Measurements from ENCODE around the gene DAAM1. TPM values are rescaled to one million over a fixed set of nuclear protein-coding genes. Genes with fewer than 3 reads are reported as not detected.

DAAM1 gene
- polyA plus RNA-seq, 1 donor (not counting 4 experiments of a cell fraction or from before 2014, with no cell fraction given), result 44.6 TPM

- no peak overlapping the region for H3K4me3 ChIP-seq (ENCODE audit: control insufficient read depth in 2 of 3, extremely low read depth in 1 of 3, insufficient read depth in 2 of 3, low read depth in 1 of 3, low read length in 3 of 3)
- dilution Hi-C loops (cut with MboI; ENCODE audit: extremely low pct_ligation_motif_present, low sequenced_read_pairs), result no loop called here
Observed at GRCh38 chr14:59181791-59182190, 6.7 kb upstream of the DAAM1 start.

GRCh38 chr14:59182641-59183040, 5.8 kb upstream of the DAAM1 start:
- Histone ChIP-seq H3K4me1 (ENCODE audit: control insufficient read depth, extremely low read depth, insufficient read depth, low read length) (peaks cover 10% of the 10 kb centered on the region), H2AFZ (ENCODE audit: control insufficient read depth, low read length) (no peak overlapping the region)
- dilution Hi-C loops (cut with MboI; ENCODE audit: extremely low pct_ligation_motif_present, low sequenced_read_pairs), result no loop called here

More at GRCh38 chr14:59181791-59182190, 6.7 kb upstream of the DAAM1 start:
- Histone ChIP-seq H3K4me1 (ENCODE audit: control insufficient read depth, extremely low read depth, insufficient read depth, low read length) (peaks cover 10% of the 10 kb centered on the region), H4K20me1 (ENCODE audit: control insufficient read depth, extremely low read depth, insufficient read depth, low read length) (no peaks in the 10 kb centered on the region), H3K36me3 (ENCODE audit: control insufficient read depth in 2 of 2, extremely low read depth in 1 of 2, insufficient read depth in 2 of 2, low read length in 2 of 2) (no peaks in the 10 kb centered on the region), H2AFZ (ENCODE audit: control insufficient read depth, low read length) (no peak overlapping the region), H3K27ac (ENCODE audit: control insufficient read depth, insufficient read depth, low read length) (no peak overlapping the region), H3K9ac (ENCODE audit: control insufficient read depth, extremely low read depth, insufficient read depth, low read length) (no peak overlapping the region), H3K27me3 (ENCODE audit: control insufficient read depth, extremely low read depth, insufficient read depth, low read length) (no peaks in the 10 kb centered on the region), H3K9me3 (ENCODE audit: control insufficient read depth, low read depth, low read length) (no peaks in the 10 kb centered on the region), H3K4me2 (ENCODE audit: control insufficient read depth, extremely low read depth, insufficient read depth, low read depth, low read length) (no peak overlapping the region), H3K79me2 (ENCODE audit: control insufficient read depth, insufficient read depth, low read length) (no peaks in the 10 kb centered on the region), H3K9me1 (ENCODE audit: control insufficient read depth, extremely low read depth, insufficient read depth, low read length) (no peaks in the 10 kb centered on the region)
- FAIRE-seq (no peak), DNase-seq (ENCODE audit: low read depth, low spot score) (no peak)
- TF ChIP-seq, protein P1, sequence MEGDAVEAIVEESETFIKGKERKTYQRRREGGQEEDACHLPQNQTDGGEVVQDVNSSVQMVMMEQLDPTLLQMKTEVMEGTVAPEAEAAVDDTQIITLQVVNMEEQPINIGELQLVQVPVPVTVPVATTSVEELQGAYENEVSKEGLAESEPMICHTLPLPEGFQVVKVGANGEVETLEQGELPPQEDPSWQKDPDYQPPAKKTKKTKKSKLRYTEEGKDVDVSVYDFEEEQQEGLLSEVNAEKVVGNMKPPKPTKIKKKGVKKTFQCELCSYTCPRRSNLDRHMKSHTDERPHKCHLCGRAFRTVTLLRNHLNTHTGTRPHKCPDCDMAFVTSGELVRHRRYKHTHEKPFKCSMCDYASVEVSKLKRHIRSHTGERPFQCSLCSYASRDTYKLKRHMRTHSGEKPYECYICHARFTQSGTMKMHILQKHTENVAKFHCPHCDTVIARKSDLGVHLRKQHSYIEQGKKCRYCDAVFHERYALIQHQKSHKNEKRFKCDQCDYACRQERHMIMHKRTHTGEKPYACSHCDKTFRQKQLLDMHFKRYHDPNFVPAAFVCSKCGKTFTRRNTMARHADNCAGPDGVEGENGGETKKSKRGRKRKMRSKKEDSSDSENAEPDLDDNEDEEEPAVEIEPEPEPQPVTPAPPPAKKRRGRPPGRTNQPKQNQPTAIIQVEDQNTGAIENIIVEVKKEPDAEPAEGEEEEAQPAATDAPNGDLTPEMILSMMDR (optimal IDR thresholded peaks at IDR 0.05 in 1 of 3, IDR thresholded peaks at IDR 0.05 in 1 of 3, conservative IDR thresholded peaks at IDR 0.05 in 1 of 3; ENCODE audit: extremely low read depth in 1 of 3, insufficient read depth in 2 of 3, low read length in 3 of 3), result no peak
- TF ChIP-seq EZH2 (IDR thresholded peaks at IDR 0.05; ENCODE audit: low read length), result no peak

More at GRCh38 chr14:59182641-59183040, 5.8 kb upstream of the DAAM1 start:
- Histone ChIP-seq H3K79me2 (ENCODE audit: control insufficient read depth, insufficient read depth, low read length) (no peaks in the 10 kb centered on the region), H3K4me2 (ENCODE audit: control insufficient read depth, extremely low read depth, insufficient read depth, low read depth, low read length) (no peak overlapping the region), H3K36me3 (ENCODE audit: control insufficient read depth in 2 of 2, extremely low read depth in 1 of 2, insufficient read depth in 2 of 2, low read length in 2 of 2) (no peaks in the 10 kb centered on the region), H3K27ac (ENCODE audit: control insufficient read depth, insufficient read depth, low read length) (no peak overlapping the region), H3K4me3 (ENCODE audit: control insufficient read depth in 2 of 3, extremely low read depth in 1 of 3, insufficient read depth in 2 of 3, low read depth in 1 of 3, low read length in 3 of 3) (no peak overlapping the region), H3K9me3 (ENCODE audit: control insufficient read depth, low read depth, low read length) (no peaks in the 10 kb centered on the region), H3K9ac (ENCODE audit: control insufficient read depth, extremely low read depth, insufficient read depth, low read length) (no peak overlapping the region), H4K20me1 (ENCODE audit: control insufficient read depth, extremely low read depth, insufficient read depth, low read length) (no peaks in the 10 kb centered on the region), H3K27me3 (ENCODE audit: control insufficient read depth, extremely low read depth, insufficient read depth, low read length) (no peaks in the 10 kb centered on the region), H3K9me1 (ENCODE audit: control insufficient read depth, extremely low read depth, insufficient read depth, low read length) (no peaks in the 10 kb centered on the region)
- no peak for TF ChIP-seq EZH2 (IDR thresholded peaks at IDR 0.05; ENCODE audit: low read length)
- TF ChIP-seq, protein P1 (optimal IDR thresholded peaks at IDR 0.05 in 1 of 3, IDR thresholded peaks at IDR 0.05 in 1 of 3, conservative IDR thresholded peaks at IDR 0.05 in 1 of 3; ENCODE audit: extremely low read depth in 1 of 3, insufficient read depth in 2 of 3, low read length in 3 of 3), result no peak
- DNase-seq (ENCODE audit: low read depth, low spot score), result no peak
- FAIRE-seq, result no peak
